AG04449 (cell line): ENCODE data around the gene SSBP3.

Source experiments
- CTCF ChIA-PET: fragments of 350-600 bp; formaldehyde crosslinking; extraction: SDS; loops from one replicate; lab custom pipeline; 2021; ENCODE audit warnings: antibody characterized with exemption; lab: Yijun Ruan, JAX
- POLR2A ChIA-PET: fragments of 400-600, 350-600 bp; formaldehyde crosslinking; extraction: SDS; loops from one replicate; lab custom pipeline; 2020; ENCODE audit warnings: antibody characterized with exemption, inconsistent platforms; lab: Yijun Ruan, JAX
- DNase-seq: peaks from one replicate; pipeline ENCODE4 v3.0.0-alpha.2; 2010; ENCODE audit warnings: low read depth, low spot score
- H3K4me3 ChIP-seq: 2 replicates; pipeline ENCODE4 v1.5.1; 2011; ENCODE audit warnings: low read depth, mild to moderate bottlenecking, control low read depth, low read length
- CTCF ChIP-seq: IDR thresholded peaks from one replicate; pipeline ENCODE4 v1.5.1; 2011; ENCODE audit warnings: mild to moderate bottlenecking, moderate library complexity, low read length, control low read depth, inconsistent platforms; ENCODE audit not compliant: insufficient read depth; ENCODE audit errors: missing control alignments

The SSBP3 gene

GRCh38 chr1:54253480-54253879 is 152.7 kb downstream of the SSBP3 start:
- no peak overlapping the region for H3K4me3 ChIP-seq
- ChIA-PET POLR2A (interaction anchor here (1.3 to 1.6 kb wide), 2 partner anchors 14 to 135 kb away, joined by 4 read pairs; no protein-coding TSS in a partner anchor), CTCF (interaction anchor here (0.8 to 3.2 kb wide), 4 partner anchors 10 to 236 kb away, joined by 4 to 10 read pairs (median 6); no protein-coding TSS in a partner anchor)
- DNase-seq: peak; percentile 83
- TF ChIP-seq CTCF: no peak

GRCh38 chr1:54252371-54252936 is 153.7 kb downstream of the SSBP3 start:
- H3K4me3 ChIP-seq: no peak overlapping the region
- POLR2A ChIA-PET: interaction anchor here (1.6 kb wide), 1 partner anchor 134 kb away, joined by 4 read pairs; no protein-coding TSS in a partner anchor
- CTCF ChIA-PET: interaction anchor here (0.8 to 3.2 kb wide), 5 partner anchors 11 to 237 kb away, joined by 3 to 10 read pairs (median 5); no protein-coding TSS in a partner anchor
- DNase-seq: no peak
- no peak for TF ChIP-seq CTCF

DNA sequence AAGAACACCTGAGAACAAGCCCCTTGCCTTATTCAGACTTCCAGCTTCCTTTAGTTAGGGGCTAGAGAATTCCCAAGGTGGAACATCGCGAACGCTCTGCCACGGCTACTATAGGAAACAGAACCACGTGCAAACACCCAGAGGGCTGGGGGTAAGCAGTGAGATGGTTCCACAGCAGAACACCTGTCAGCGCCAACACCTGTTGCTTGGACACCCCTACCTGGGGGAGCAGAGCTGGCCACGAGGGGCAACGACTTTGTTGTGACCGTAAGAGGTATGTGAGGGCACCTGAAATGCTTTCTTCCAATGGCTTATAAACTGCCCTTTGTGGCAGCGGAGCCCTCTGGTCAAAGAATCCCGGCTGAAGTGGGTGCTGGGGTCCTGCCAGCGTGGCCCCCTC is 155.5 kb downstream of the SSBP3 start:
- POLR2A ChIA-PET: no interaction called here

DNA sequence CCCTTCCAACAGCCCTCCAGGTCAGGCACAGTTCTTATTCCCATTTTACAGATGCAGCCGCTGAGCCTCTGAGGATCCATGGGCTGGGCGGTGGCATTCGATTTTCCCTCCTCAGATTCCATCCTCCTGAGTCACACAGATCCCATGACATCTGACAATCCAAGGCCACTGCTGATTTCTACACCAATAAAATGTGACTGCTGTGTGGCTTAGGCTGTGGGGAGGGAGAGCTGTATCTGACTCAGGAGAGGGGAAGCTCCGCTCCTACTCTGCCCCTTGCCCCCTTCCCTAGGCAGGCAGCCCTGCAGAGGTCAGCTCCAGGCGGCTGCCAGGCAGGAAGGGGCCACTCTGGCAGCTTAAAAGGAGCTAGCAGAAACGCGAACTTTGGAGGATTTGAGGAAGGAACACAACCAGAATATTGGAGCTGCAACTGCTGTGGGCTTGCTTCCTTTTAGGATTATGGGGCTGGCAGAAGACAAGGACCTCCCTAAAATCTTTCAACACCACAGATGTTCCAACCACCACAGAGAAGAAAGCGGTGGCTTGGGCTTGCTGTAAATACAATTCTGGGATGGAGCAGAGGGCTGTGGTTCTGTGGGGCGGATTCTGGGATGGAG is 156.3 kb downstream of the SSBP3 start:
- no peak for DNase-seq
- POLR2A ChIA-PET: no interaction called here
- no peak for TF ChIP-seq CTCF

More for the DNA sequence above, 155.5 kb downstream of the SSBP3 start:
- no peak overlapping the region for H3K4me3 ChIP-seq
- no peak for TF ChIP-seq CTCF
- CTCF ChIA-PET: interaction anchor here (1.2 kb wide), 1 partner anchor 239 kb away, joined by 7 read pairs; no protein-coding TSS in a partner anchor
- DNase-seq: no peak

GRCh38 chr1:54248966-54249365 is 157.2 kb downstream of the SSBP3 start:
- ChIA-PET POLR2A (no interaction called here), CTCF (interaction anchor here (1.3 kb wide), 1 partner anchor 240 kb away, joined by 3 read pairs; no protein-coding TSS in a partner anchor)
- no peak for DNase-seq
- no peak overlapping the region for H3K4me3 ChIP-seq
- TF ChIP-seq CTCF: no peak

More for the DNA sequence above, 156.3 kb downstream of the SSBP3 start:
- no peak overlapping the region for H3K4me3 ChIP-seq
- CTCF ChIA-PET: interaction anchor here (1.2 kb wide), 1 partner anchor 240 kb away, joined by 7 read pairs; no protein-coding TSS in a partner anchor
